ENCODE data around the gene KRTAP19-3.

KRTAP19-3 gene

GRCh38 chr21:30491963-30492428 is at the start of gene KRTAP19-3:
Gene KRTAP19-3, minus strand, starts transcription at chr21:30492013. Its CDS starts 56 bp downstream, at chr21:30491957.
- no peak for DNase-seq

- no peak for DNase-seq
Observed at GRCh38 chr21:30518876-30519275, 27.1 kb upstream of the KRTAP19-3 start.

- peak in 1 of 3 experiments; percentile 34 for DNase-seq
Observed at GRCh38 chr21:30515681-30516080, 23.9 kb upstream of the KRTAP19-3 start.

GRCh38 chr21:30505621-30506205 is 13.9 kb upstream of the KRTAP19-3 start:
- DNase-seq: peak; percentile 3 to 73 (median 29)

GRCh38 chr21:30502041-30502440 is 10.2 kb upstream of the KRTAP19-3 start, which contains the start of gene KRTAP19-5:
Gene KRTAP19-5, minus strand, starts transcription at chr21:30502141. Its CDS starts 51 bp downstream, at chr21:30502090.
- DNase-seq: no peak

- no peak for DNase-seq
Observed at GRCh38 chr21:30497065-30497464, 5.3 kb upstream of the KRTAP19-3 start, which contains the start of gene KRTAP19-4. Gene KRTAP19-4, minus strand, starts transcription at chr21:30497165. Its CDS starts 55 bp downstream, at chr21:30497110.

- no peak for DNase-seq
Observed at GRCh38 chr21:30487336-30487735, 4.5 kb downstream of the KRTAP19-3 start, which contains the start of gene KRTAP19-2. Gene KRTAP19-2, minus strand, starts transcription at chr21:30487436. Its CDS starts 88 bp downstream, at chr21:30487348.

GRCh38 chr21:30486180-30486579 is 5.6 kb downstream of the KRTAP19-3 start:
- DNase-seq: no peak

GRCh38 chr21:30482130-30482529 is 9.7 kb downstream of the KRTAP19-3 start:
- DNase-seq: no peak

GRCh38 chr21:30480145-30480544 is 11.7 kb downstream of the KRTAP19-3 start, which contains the start of gene KRTAP19-1:
Gene KRTAP19-1, minus strand, starts transcription at chr21:30480367. Its CDS starts 50 bp downstream, at chr21:30480317.
- peak in 2 of 3 experiments; percentile 27 to 74 for DNase-seq

GRCh38 chr21:30479259-30479658 is 12.6 kb downstream of the KRTAP19-3 start:
- DNase-seq: peak in 2 of 3 experiments; percentile 15 to 39

- DNase-seq: peak in 2 of 3 experiments; percentile 15 to 59
Observed at GRCh38 chr21:30478004-30478403, 13.8 kb downstream of the KRTAP19-3 start.

GRCh38 chr21:30468900-30469714 is 22.7 kb downstream of the KRTAP19-3 start:
- peak in 2 of 3 experiments; percentile 38 to 90 for DNase-seq

- DNase-seq: peak in 1 of 3 experiments; percentile 28
Observed at GRCh38 chr21:30463713-30464112, 28.1 kb downstream of the KRTAP19-3 start.

- peak in 1 of 3 experiments; percentile 25 for DNase-seq
Observed at GRCh38 chr21:30448514-30448913, 43.3 kb downstream of the KRTAP19-3 start.

- no peak for DNase-seq
Observed at GRCh38 chr21:30447056-30447455, 44.8 kb downstream of the KRTAP19-3 start.

- DNase-seq: peak in 2 of 3 experiments; percentile 19 to 31
Observed at GRCh38 chr21:30444204-30444603, 47.6 kb downstream of the KRTAP19-3 start.

GRCh38 chr21:30443226-30443625 is 48.6 kb downstream of the KRTAP19-3 start:
- no peak for DNase-seq

All from NCI-H1417 (cell line).